Mesenchymal stem cell (in vitro differentiated cells and primary cell): Measurements from ENCODE around the gene ZNF248.

Source experiments
- DNase-seq: peaks from one replicate; pipeline ENCODE4 v3.0.0-alpha.2; 2013
- H2AFZ ChIP-seq: one replicate; pipeline ENCODE4 v1.6.1; 2013; ENCODE audit warnings: low read depth, mild to moderate bottlenecking, control low read depth, inconsistent platforms, low read length, moderate library complexity
- H2AK5ac ChIP-seq: 2 replicates; pipeline ENCODE4 v1.6.1; 2013; ENCODE audit warnings: low read length, moderate library complexity, mild to moderate bottlenecking, inconsistent platforms; ENCODE audit not compliant: severe bottlenecking
- H2BK120ac ChIP-seq: one replicate; pipeline ENCODE4 v1.6.1; 2013; ENCODE audit warnings: low read depth, mild to moderate bottlenecking, inconsistent platforms, low read length, moderate library complexity
- H2BK12ac ChIP-seq, 2 experiments: one replicate each; pipeline ENCODE4 v1.6.1; 2013; ENCODE audit warnings: inconsistent platforms in 2 of 2, low read length in 2 of 2, mild to moderate bottlenecking in 2 of 2, moderate library complexity in 2 of 2, control low read depth in 1 of 2
- H2BK15ac ChIP-seq: one replicate; pipeline ENCODE4 v1.6.1; 2013; ENCODE audit warnings: mild to moderate bottlenecking, low read depth, inconsistent platforms; ENCODE audit not compliant: poor library complexity, severe bottlenecking
- H2BK5ac ChIP-seq: 2 replicates; pipeline ENCODE4 v1.6.1; 2013; ENCODE audit warnings: low read depth, mild to moderate bottlenecking, low read length, control low read depth, inconsistent platforms; ENCODE audit not compliant: poor library complexity, severe bottlenecking
- H3K14ac ChIP-seq, 2 experiments: one replicate each; pipeline ENCODE4 v1.6.1; 2013; ENCODE audit warnings: inconsistent platforms in 2 of 2, low read length in 2 of 2, control low read depth in 1 of 2, mild to moderate bottlenecking in 1 of 2, moderate library complexity in 1 of 2
- H3K18ac ChIP-seq, 2 experiments: one replicate each; pipeline ENCODE4 v1.6.1; 2013; ENCODE audit warnings: inconsistent platforms in 2 of 2, low read length in 2 of 2, control low read depth in 1 of 2, low read depth in 1 of 2, mild to moderate bottlenecking in 1 of 2
- H3K23ac ChIP-seq, 2 experiments: one replicate each; pipeline ENCODE4 v1.6.1; 2013; ENCODE audit warnings: inconsistent platforms in 2 of 2, low read length in 2 of 2, mild to moderate bottlenecking in 2 of 2, moderate library complexity in 2 of 2, control low read depth in 1 of 2
- H3K27ac ChIP-seq: 2 replicates; pipeline ENCODE4 v1.5.1; 2013; ENCODE audit warnings: mild to moderate bottlenecking, moderate library complexity, low read length, control low read depth, inconsistent platforms; ENCODE audit not compliant: poor library complexity, severe bottlenecking
- H3K27me3 ChIP-seq, 2 experiments: 2 replicates each; pipeline versions ENCODE4 v1.6.1 to v1.7.0; 2013; ENCODE audit warnings: low read length in 2 of 2, mild to moderate bottlenecking in 2 of 2, moderate library complexity in 2 of 2, control low read depth in 1 of 2, inconsistent platforms in 1 of 2; ENCODE audit not compliant: control insufficient read depth in 1 of 2, insufficient read depth in 1 of 2
- H3K36me3 ChIP-seq, 2 experiments: 2 replicates each; pipeline versions ENCODE4 v1.6.1 to v1.7.0; 2013; ENCODE audit warnings: low read length in 2 of 2, control low read depth in 1 of 2, inconsistent platforms in 1 of 2, low read depth in 1 of 2, mild to moderate bottlenecking in 1 of 2; ENCODE audit not compliant: insufficient read depth in 2 of 2, control insufficient read depth in 1 of 2
- H3K4ac ChIP-seq, 2 experiments: one replicate each; pipeline ENCODE4 v1.6.1; 2013; ENCODE audit warnings: inconsistent platforms in 2 of 2, low read length in 2 of 2, mild to moderate bottlenecking in 2 of 2, moderate library complexity in 2 of 2, control low read depth in 1 of 2, low read depth in 1 of 2
- H3K4me1 ChIP-seq: 2 replicates; pipeline ENCODE4 v1.6.1; 2013; ENCODE audit warnings: low read depth, low read length, control low read depth; ENCODE audit not compliant: control insufficient read depth, insufficient read depth
- H3K4me2 ChIP-seq: 2 replicates; pipeline ENCODE4 v1.6.1; 2013; ENCODE audit warnings: low read length, mild to moderate bottlenecking, inconsistent platforms; ENCODE audit not compliant: poor library complexity, severe bottlenecking
- H3K4me3 ChIP-seq, 2 experiments: 2 replicates each; pipeline versions ENCODE4 v1.5.1 to v1.7.0; 2013; ENCODE audit warnings: low read length in 2 of 2, mild to moderate bottlenecking in 2 of 2, control low read depth in 1 of 2, low read depth in 1 of 2; ENCODE audit not compliant: insufficient read depth in 1 of 2
- H3K79me1 ChIP-seq: replicated peaks from 2 replicates; pipeline ENCODE4 v1.6.1; 2013; ENCODE audit warnings: mild to moderate bottlenecking, control low read depth, low read length, inconsistent platforms; ENCODE audit not compliant: poor library complexity, severe bottlenecking
- H3K9ac ChIP-seq: 2 replicates; pipeline ENCODE4 v1.7.0; 2013; ENCODE audit warnings: mild to moderate bottlenecking, low read length, moderate library complexity
- H3K9me3 ChIP-seq: 2 replicates; pipeline ENCODE4 v1.7.0; 2013; ENCODE audit warnings: mild to moderate bottlenecking, low read length; ENCODE audit not compliant: control insufficient read depth
- H4K8ac ChIP-seq: one replicate; pipeline ENCODE4 v1.6.1; 2013; ENCODE audit warnings: inconsistent platforms, mild to moderate bottlenecking, low read length, moderate library complexity
- H4K91ac ChIP-seq: one replicate; pipeline ENCODE4 v1.6.1; 2013; ENCODE audit warnings: mild to moderate bottlenecking, low read length, inconsistent platforms
- WGBS: methylation state at CpG from one replicate; pipeline ENCODE4 v1.1.7; 2013; ENCODE audit warnings: mixed read lengths; 5-methylcytosine and 5-hydroxymethylcytosine counted together

ZNF248 gene

DNA sequence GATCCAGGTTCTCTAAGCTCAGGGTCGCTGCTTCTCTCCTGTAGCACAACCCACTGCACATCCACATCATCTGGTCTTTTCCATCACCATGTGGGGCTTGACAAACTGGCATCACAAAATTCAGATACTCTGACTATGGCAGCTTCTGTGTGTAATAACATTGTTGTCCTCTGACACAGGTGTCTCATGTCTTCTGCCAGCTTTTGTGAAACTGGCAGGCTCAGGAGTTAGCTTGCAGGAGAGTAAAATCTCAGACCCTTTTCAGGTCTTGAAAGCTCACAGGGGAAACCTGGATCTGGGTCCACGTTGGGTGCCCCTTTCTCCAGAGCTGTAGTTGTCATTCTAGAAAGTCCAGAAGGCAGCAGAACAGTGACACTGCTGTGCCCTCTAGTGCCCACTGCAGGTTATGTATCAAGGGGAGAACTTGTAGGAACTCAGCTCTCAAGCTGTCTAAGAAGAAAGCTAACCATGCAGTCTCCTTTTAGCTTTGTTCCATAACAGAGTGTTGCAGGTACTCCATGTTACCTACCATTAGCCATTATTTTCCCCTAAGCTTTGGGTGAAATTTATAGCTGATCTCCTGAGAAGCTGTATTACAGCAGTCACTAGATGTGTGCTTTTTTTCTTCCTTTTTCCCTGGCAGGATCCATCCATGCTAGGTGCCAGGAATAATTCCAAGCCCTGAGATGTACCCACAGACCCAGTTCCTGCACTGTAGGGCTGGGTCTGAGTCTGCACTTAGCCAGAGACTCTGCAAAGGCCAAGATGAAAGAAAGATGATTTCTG lies 102.7 kb downstream of the ZNF248 start:
- H2AK5ac ChIP-seq = no peak overlapping the region
- H3K23ac ChIP-seq = no peak overlapping the region
- H2BK5ac ChIP-seq = no peak overlapping the region
- no peak overlapping the region for H4K91ac ChIP-seq
- H3K4me2 ChIP-seq = no peak overlapping the region
- WGBS = 0% methylated on average over 2 of the region's 2 CpGs
- no peak overlapping the region for H3K9ac ChIP-seq
- H3K4me1 ChIP-seq = no peaks in the 10 kb centered on the region
- no peak overlapping the region for H2AFZ ChIP-seq
- no peak overlapping the region for H3K4ac ChIP-seq
- no peak overlapping the region for H3K14ac ChIP-seq
- no peaks in the 10 kb centered on the region for H3K27me3 ChIP-seq
- H2BK12ac ChIP-seq = no peak overlapping the region
- no peaks in the 10 kb centered on the region for H3K79me1 ChIP-seq
- no peaks in the 10 kb centered on the region for H3K9me3 ChIP-seq
- no peak overlapping the region for H4K8ac ChIP-seq
- DNase-seq = no peak
- H3K18ac ChIP-seq = no peak overlapping the region
- no peak overlapping the region for H2BK15ac ChIP-seq
- H3K27ac ChIP-seq = no peak overlapping the region
- H3K4me3 ChIP-seq = no peak overlapping the region
- H3K36me3 ChIP-seq = no peaks in the 10 kb centered on the region
- no peak overlapping the region for H2BK120ac ChIP-seq

DNA sequence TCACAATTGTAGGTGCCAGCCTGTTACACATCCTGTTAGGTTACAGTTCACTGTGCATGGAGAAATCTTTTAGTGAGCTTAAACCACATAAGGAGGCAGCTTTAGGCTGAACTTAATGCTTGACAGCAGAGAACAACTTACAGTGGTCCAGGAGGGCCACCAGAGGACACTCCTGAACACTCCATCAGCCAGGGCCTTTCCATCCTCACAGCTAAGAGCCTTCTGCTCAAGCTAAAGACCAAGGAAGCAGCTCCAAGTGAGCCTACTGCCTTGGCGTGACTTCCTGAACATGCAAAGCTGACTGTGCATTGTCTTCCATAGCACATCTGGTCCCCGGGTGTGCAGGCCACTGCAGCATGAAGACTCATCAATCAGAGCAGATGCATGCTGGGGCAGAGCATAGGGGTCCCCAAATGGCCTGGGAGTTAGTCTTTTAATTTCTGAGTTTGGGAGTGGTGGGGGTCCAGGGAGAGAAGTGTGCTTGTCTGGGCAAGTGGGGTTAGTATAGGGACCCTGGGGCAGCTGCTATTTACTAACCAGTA lies 105.0 kb downstream of the ZNF248 start:
- Histone ChIP-seq H3K14ac (no peak overlapping the region), H4K91ac (no peak overlapping the region), H3K79me1 (no peaks in the 10 kb centered on the region), H2BK15ac (no peak overlapping the region), H3K4me2 (no peak overlapping the region), H3K27ac (no peak overlapping the region), H3K9ac (no peak overlapping the region), H2BK12ac (no peak overlapping the region), H4K8ac (no peak overlapping the region), H3K4me1 (no peaks in the 10 kb centered on the region), H3K18ac (no peak overlapping the region), H2BK5ac (no peak overlapping the region), H3K4me3 (no peak overlapping the region), H3K27me3 (no peaks in the 10 kb centered on the region), H2AFZ (no peak overlapping the region), H3K9me3 (peaks cover 5% of the 10 kb centered on the region), H3K36me3 (no peaks in the 10 kb centered on the region), H2AK5ac (no peak overlapping the region), H3K4ac (no peak overlapping the region), H3K23ac (no peak overlapping the region), H2BK120ac (no peak overlapping the region)
- no peak for DNase-seq
- WGBS = 81% methylated on average over 2 of the region's 2 CpGs

DNA sequence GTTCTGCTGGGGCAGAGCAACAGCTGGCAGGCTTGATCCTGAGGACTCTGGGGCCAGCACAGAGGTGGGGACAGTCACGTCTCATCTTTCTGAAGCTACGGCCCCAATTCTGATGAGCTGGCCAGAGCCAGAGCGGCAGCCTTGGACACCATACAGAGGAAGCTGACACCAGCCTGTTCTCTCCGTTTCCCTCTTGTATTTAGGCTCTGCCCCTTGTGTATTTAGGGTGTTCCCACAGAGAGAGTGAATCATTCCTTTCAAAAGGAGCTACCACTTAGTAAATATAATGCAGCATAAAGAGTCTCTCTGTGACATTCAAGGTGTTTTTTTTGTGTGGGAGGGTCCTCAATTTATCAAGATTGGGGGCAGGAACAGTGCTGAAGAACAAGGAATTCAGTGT lies 109.2 kb downstream of the ZNF248 start:
- Histone ChIP-seq H2BK5ac (no peak overlapping the region), H3K14ac (no peak overlapping the region), H3K27me3 (no peaks in the 10 kb centered on the region), H3K4me3 (no peak overlapping the region), H3K9me3 (peaks cover 5% of the 10 kb centered on the region), H4K8ac (no peak overlapping the region), H3K79me1 (no peaks in the 10 kb centered on the region), H2AK5ac (no peak overlapping the region), H3K4me2 (no peak overlapping the region), H3K36me3 (no peaks in the 10 kb centered on the region), H3K4ac (no peak overlapping the region), H2BK12ac (no peak overlapping the region), H2BK15ac (no peak overlapping the region), H3K4me1 (no peaks in the 10 kb centered on the region), H3K23ac (no peak overlapping the region), H4K91ac (no peak overlapping the region), H3K9ac (no peak overlapping the region), H3K18ac (no peak overlapping the region), H2AFZ (no peak overlapping the region), H3K27ac (no peak overlapping the region), H2BK120ac (no peak overlapping the region)
- no peak for DNase-seq
- 94% methylated on average over 2 of the region's 4 CpGs for WGBS

DNA sequence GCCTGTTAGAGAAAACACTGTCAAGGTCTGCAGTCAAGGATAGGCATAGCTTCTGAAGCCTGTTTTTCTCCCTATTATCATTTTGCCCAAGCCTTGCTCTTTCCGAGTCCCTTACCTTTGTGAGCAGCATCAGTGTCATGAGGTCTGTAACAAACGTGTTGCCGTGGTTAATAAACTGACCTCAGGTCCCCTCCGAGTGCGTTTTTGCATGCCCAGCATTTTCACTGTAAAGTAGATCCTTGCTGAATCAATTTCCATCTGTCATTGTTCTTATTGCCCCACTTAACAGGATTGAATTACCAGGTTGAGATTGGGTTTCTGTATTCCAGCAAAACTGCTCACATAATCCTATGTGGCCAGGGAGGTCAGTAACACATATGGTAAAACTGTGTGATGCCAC lies 110.3 kb downstream of the ZNF248 start:
- H2BK15ac ChIP-seq = no peak overlapping the region
- H2AFZ ChIP-seq = no peak overlapping the region
- H2AK5ac ChIP-seq = no peak overlapping the region
- H3K36me3 ChIP-seq = no peaks in the 10 kb centered on the region
- no peak overlapping the region for H3K4ac ChIP-seq
- H3K27me3 ChIP-seq = no peaks in the 10 kb centered on the region
- H2BK12ac ChIP-seq = no peak overlapping the region
- no peak overlapping the region for H2BK5ac ChIP-seq
- H3K14ac ChIP-seq = no peak overlapping the region
- DNase-seq = no peak
- H3K18ac ChIP-seq = no peak overlapping the region
- no peak overlapping the region for H4K91ac ChIP-seq
- H3K27ac ChIP-seq = no peak overlapping the region
- no peaks in the 10 kb centered on the region for H3K79me1 ChIP-seq
- H4K8ac ChIP-seq = no peak overlapping the region
- no peak overlapping the region for H3K23ac ChIP-seq
- H2BK120ac ChIP-seq = no peak overlapping the region
- 62% methylated on average over 5 of the region's 5 CpGs for WGBS
- no peak overlapping the region for H3K4me2 ChIP-seq
- H3K9ac ChIP-seq = no peak overlapping the region
- no peaks in the 10 kb centered on the region for H3K4me1 ChIP-seq
- no peak overlapping the region for H3K4me3 ChIP-seq
- H3K9me3 ChIP-seq = peaks cover 5% of the 10 kb centered on the region
